GM12878 (cell line): ENCODE data around the gene HLTF. TPM values are rescaled to one million over a fixed set of nuclear protein-coding genes. Genes with fewer than 3 reads are reported as not detected.

Experiments
- ATAC-seq: fragments of 200-7000 bp; cut with Tn5 transposase; 3 replicates; pipeline ENCODE4 v1.9.1; 2020; ENCODE audit warnings: mild to moderate bottlenecking, moderate library complexity
- BruUV-seq: library from RNA; stranded (reverse); fragments of 400-500 nt; replicated peaks from 2 replicates; lab custom pipeline; 2021; lab: Mats Ljungman, UMichigan
- CTCF ChIA-PET: fragments of 300-600 bp; sonication (Branson Sonifier 250); formaldehyde crosslinking; extraction: SDS; loops from one replicate; lab custom pipeline; 2021; ENCODE audit warnings: inconsistent platforms; lab: Yijun Ruan, JAX
- POLR2A ChIA-PET: fragments of 350-600 bp; formaldehyde crosslinking; extraction: SDS; loops from one replicate; lab custom pipeline; 2021; ENCODE audit warnings: inconsistent platforms; lab: Charles Lee
- RAD21 ChIA-PET: fragments of 300-600 bp; sonication (Branson Sonifier 250); formaldehyde crosslinking; loops from one replicate; lab custom pipeline; 2023; ENCODE audit warnings: antibody characterized with exemption; ENCODE audit not compliant: unreplicated experiment; lab: Charles Lee
- SMC1A ChIA-PET: fragments of 300-600 bp; sonication (Branson Sonifier 250); formaldehyde crosslinking; loops from one replicate; lab custom pipeline; 2023; ENCODE audit not compliant: unreplicated experiment, uncharacterized antibody; lab: Charles Lee
- DNase-seq: peaks from one replicate; pipeline ENCODE4 v3.0.0-alpha.2; 2011; ENCODE audit warnings: low read depth, low spot score
- FAIRE-seq: peaks from 3 replicates; lab custom pipeline; 2011; peaks lifted over from hg19 to GRCh38; lab: Jason Lieb, UNC
- H2AFZ ChIP-seq: 2 replicates; pipeline ENCODE4 v1.6.0; 2011; ENCODE audit warnings: low read depth, low read length, control low read depth; ENCODE audit not compliant: control insufficient read depth
- H3K27ac ChIP-seq: 2 replicates; pipeline ENCODE4 v1.5.1; 2011; ENCODE audit warnings: control low read depth; ENCODE audit not compliant: control insufficient read depth, insufficient read depth
- H3K27me3 ChIP-seq, 2 experiments: replicated peaks in 1 of 2; 2 replicates each; pipeline versions ENCODE4 v1.6.0 to v1.6.1; 2011; ENCODE audit warnings: low read length in 1 of 2; ENCODE audit not compliant: control insufficient read depth in 2 of 2, insufficient read depth in 2 of 2
- H3K36me3 ChIP-seq, 2 experiments: 2 replicates each; pipeline ENCODE4 v1.5.1; 2011; ENCODE audit warnings: low read length in 1 of 2; ENCODE audit not compliant: control insufficient read depth in 2 of 2, insufficient read depth in 2 of 2
- H3K4me1 ChIP-seq: 2 replicates; pipeline ENCODE4 v1.6.1; 2011; ENCODE audit warnings: mild to moderate bottlenecking, low read length, moderate library complexity, mixed read lengths; ENCODE audit not compliant: control insufficient read depth, insufficient read depth
- H3K4me2 ChIP-seq: 2 replicates; pipeline ENCODE4 v1.6.0; 2011; ENCODE audit warnings: control low read depth; ENCODE audit not compliant: control insufficient read depth, insufficient read depth
- H3K4me3 ChIP-seq: fragments of 200-600 bp; sonication (generic); 2 replicates; pipeline ENCODE4 v1.5.1; 2016
- H3K79me2 ChIP-seq: 2 replicates; pipeline ENCODE4 v1.6.0; 2011; ENCODE audit warnings: low read length; ENCODE audit not compliant: control insufficient read depth, insufficient read depth
- H3K9ac ChIP-seq: 2 replicates; pipeline ENCODE4 v1.8.0; 2011; ENCODE audit warnings: low read length, control low read depth, mixed read lengths; ENCODE audit not compliant: control insufficient read depth, insufficient read depth
- H3K9me3 ChIP-seq: replicated peaks from 3 replicates; pipeline ENCODE4 v1.5.1; 2011; ENCODE audit warnings: mild to moderate bottlenecking, low read length; ENCODE audit not compliant: control insufficient read depth, insufficient read depth
- H4K20me1 ChIP-seq: 2 replicates; pipeline ENCODE4 v1.6.0; 2011; ENCODE audit not compliant: control insufficient read depth, insufficient read depth
- BCL3 ChIP-seq: IDR thresholded peaks from 2 replicates; pipeline ENCODE4 v1.6.1; 2011; ENCODE audit warnings: borderline replicate concordance, low read depth, mild to moderate bottlenecking, moderate library complexity, low read length; ENCODE audit not compliant: insufficient read depth, poor library complexity, severe bottlenecking
- CEBPZ ChIP-seq: fragments of 150-350 bp; IDR thresholded peaks from 2 replicates; pipeline ENCODE4 v1.6.1; 2016; ENCODE audit warnings: low read depth, low read length
- POLR2AphosphoS2 ChIP-seq: IDR thresholded peaks from 2 replicates; pipeline ENCODE4 v1.6.1; 2011; ENCODE audit warnings: low read depth, mild to moderate bottlenecking, low read length, improper control_type of control experiment, moderate library complexity
- POLR2AphosphoS5 ChIP-seq: IDR thresholded peaks from 2 replicates; pipeline ENCODE4 v1.6.1; 2011; ENCODE audit warnings: mild to moderate bottlenecking, low read length, inconsistent platforms
- TCF12 ChIP-seq: IDR thresholded peaks from 2 replicates; pipeline ENCODE4 v1.6.1; 2011; ENCODE audit warnings: low read depth, mild to moderate bottlenecking, low read length
- YY1 ChIP-seq: IDR thresholded peaks from 2 replicates; pipeline ENCODE4 v1.6.1; 2011; ENCODE audit warnings: low read depth, mild to moderate bottlenecking, low read length
- ZNF274 ChIP-seq: IDR thresholded peaks from one replicate; pipeline ENCODE4 v1.8.0; 2011; ENCODE audit not compliant: insufficient read length, insufficient read depth
- WGBS: methylation state at CpG from one replicate; pipeline ENCODE4 v1.1.6; 2016; ENCODE audit warnings: low lambda C conversion rate; ENCODE audit not compliant: insufficient replicate concordance, insufficient coverage; ENCODE audit errors: missing lambda C conversion rate; 5-methylcytosine and 5-hydroxymethylcytosine counted together
- in situ Hi-C: fragments of 300-500 bp; cut with MboI; formaldehyde crosslinking; loops from 9 replicates; pipeline ENCODE4 v1.14.3; 2018; ENCODE audit warnings: mixed read lengths
- intact Hi-C: fragments of 100-400 bp; cut with micrococcal nuclease; formaldehyde crosslinking; loops from one replicate; pipeline ENCODE4 v1.14.2; 2022; ENCODE audit not compliant: unreplicated experiment
- polyA plus RNA-seq, 11 experiments: library from polyadenylated mRNA; depleted of rRNA in 4 of 11; unstranded in 6 of 11; stranded (reverse) in 5 of 11; fragments of >200 nt; fragmentation: Nextera tagmentation in 4 of 11; fragmentation: Illumina TruSeq in 1 of 11; extraction: Ambion mirVana in 4 of 11; extraction: Trizol in 1 of 11; gene quantifications; 1 replicate in 1 of 11; 2 replicates in 10 of 11; pipeline versions ENCODE4 v1.2.1 to v1.2.3, GENCODE V29; 2011 to 2016; ENCODE audit warnings: inconsistent platforms in 2 of 11, missing spikeins in 2 of 11, low read depth in 1 of 11
- total RNA-seq, 4 experiments: library from RNA; depleted of rRNA in 3 of 4; stranded (reverse); fragments of >200 nt in 3 of 4; fragmentation: Illumina TruSeq in 1 of 4; extraction: Trizol in 1 of 4; gene quantifications; 2 replicates each; pipeline versions ENCODE4 v1.2.1 to v1.2.3, GENCODE V29; 2013 to 2021

The HLTF gene
- total and polyA plus RNA-seq, 10 of the 15 experiments (the other 5 are each of a cell fraction or from before 2014, with no cell fraction given) = 13.7 to 50.4 (median 31.7) TPM

- WGBS = 98% methylated on average over 15 of the region's 15 CpGs
- FAIRE-seq = no peak
Observed at GRCh38 chr3:149087208-149087607, 875 bp upstream of the HLTF start.

More at GRCh38 chr3:149087208-149087607, 875 bp upstream of the HLTF start:
- H3K4me3 ChIP-seq = no peak overlapping the region
- POLR2A ChIA-PET = no interaction called here
- ATAC-seq (no peak), DNase-seq (no peak)
- RAD21 ChIA-PET = interaction anchor here (0.5 kb wide), 1 partner anchor 92 kb away, joined by 3 read pairs; no protein-coding TSS in a partner anchor
- no peak overlapping the region for H3K27ac ChIP-seq
- H3K79me2 ChIP-seq = peaks cover 33% of the 10 kb centered on the region
- in situ Hi-C loops = no loop called here
- H3K9ac ChIP-seq = no peak overlapping the region
- H3K27me3 ChIP-seq = no peaks in the 10 kb centered on the region
- peaks cover 23% of the 10 kb centered on the region for H3K4me1 ChIP-seq
- no TSS peak for BruUV-seq
- no peaks in the 10 kb centered on the region for H4K20me1 ChIP-seq
- no peak overlapping the region for H3K4me2 ChIP-seq
- CTCF ChIA-PET = interaction anchor here (0.6 to 1.4 kb wide), 5 partner anchors 8 to 720 kb away, joined by 3 to 5 read pairs (median 4); no protein-coding TSS in a partner anchor
- TF ChIP-seq POLR2AphosphoS2 = no peak
- TF ChIP-seq BCL3 = no peak
- TF ChIP-seq TCF12 = no peak
- TF ChIP-seq YY1 = no peak
- no peak for TF ChIP-seq CEBPZ
- TF ChIP-seq ZNF274 = no peak
- no peak for TF ChIP-seq POLR2AphosphoS5
- intact Hi-C loops = no loop called here
- H3K36me3 ChIP-seq = peaks cover 0 to 6% of the 10 kb centered on the region in 2 experiments; a peak in 1 of 4 replicates
- SMC1A ChIA-PET = interaction anchor here (1.0 to 1.1 kb wide), 3 partner anchors 8 to 61 kb away, joined by 3 read pairs; no protein-coding TSS in a partner anchor
- H3K9me3 ChIP-seq = no peaks in the 10 kb centered on the region; the same call in 1 of the 3 replicates
- H2AFZ ChIP-seq = no peak overlapping the region
